Lower leg skin (tissue), 4 donors: ENCODE results near the gene KAT2B. TPM values are rescaled to one million over a fixed set of nuclear protein-coding genes. Genes with fewer than 3 reads are reported as not detected.

Experiments
- DNase-seq, 2 donors: peaks; one replicate each; pipeline ENCODE4 v3.0.0-alpha.2; 2019; ENCODE audit warnings: low spot score in 2 of 2
- H3K4me3 ChIP-seq: fragments of 200-600 bp; sonication (generic); 2 replicates; pipeline ENCODE4 v1.5.1; 2017; ENCODE audit warnings: mild to moderate bottlenecking, low read depth; ENCODE audit not compliant: poor library complexity, severe bottlenecking
- CTCF ChIP-seq, 3 donors: fragments of 450-650 bp; IDR thresholded peaks; one replicate each; pipeline ENCODE4 v1.5.1; 2016; ENCODE audit warnings: antibody characterized with exemption in 3 of 3, mild to moderate bottlenecking in 3 of 3, moderate library complexity in 2 of 3
- POLR2A ChIP-seq, 2 donors: fragments of 450-650 bp; IDR thresholded peaks; one replicate each; pipeline ENCODE4 v1.6.1; 2016 to 2017; ENCODE audit warnings: antibody characterized with exemption in 2 of 2, mild to moderate bottlenecking in 1 of 2, moderate library complexity in 1 of 2
- WGBS, 2 donors: methylation state at CpG; one replicate each; pipeline ENCODE4 v1.1.5; 2018; 5-methylcytosine and 5-hydroxymethylcytosine counted together
- intact Hi-C: fragments of 100-400 bp; cut with DNase I; formaldehyde crosslinking; loops from one replicate; pipeline ENCODE4 v1.15.0; 2023; ENCODE audit warnings: low total_unique reads
- total RNA-seq, 4 donors: library from RNA; depleted of rRNA; stranded (reverse); fragments of >200 nt; gene quantifications; one replicate each; pipeline ENCODE4 v1.1.0, GENCODE V29; 2016

The KAT2B gene
- total RNA-seq, 4 donors from 2014 or later, result 29.2 to 38.8 (median 31.0) TPM

- TF ChIP-seq CTCF (IDR thresholded peaks at IDR 0.05) (no peak), POLR2A (IDR thresholded peaks at IDR 0.05) (no peak)
- WGBS, 2 donors, result 86 to 87% methylated on average over 2 of the region's 2 CpGs
- no peak overlapping the region for H3K4me3 ChIP-seq
- intact Hi-C loops, result no loop called here
- no peak for DNase-seq
Measured at GRCh38 chr3:20145874-20146273, 105.6 kb downstream of the KAT2B start.

- WGBS, 2 donors, result 95% methylated on average over 8 of the region's 8 CpGs
- intact Hi-C loops, result no loop called here
- DNase-seq, result no peak
- no peak overlapping the region for H3K4me3 ChIP-seq
- TF ChIP-seq CTCF (IDR thresholded peaks at IDR 0.05), result no peak
- no peak for TF ChIP-seq POLR2A (IDR thresholded peaks at IDR 0.05)
Measured at GRCh38 chr3:20146301-20146700, 106.1 kb downstream of the KAT2B start.

- no peak overlapping the region for H3K4me3 ChIP-seq
- DNase-seq, result no peak
- no peak for TF ChIP-seq POLR2A (IDR thresholded peaks at IDR 0.05)
- TF ChIP-seq CTCF (IDR thresholded peaks at IDR 0.05), result no peak
- intact Hi-C loops, result no loop called here
Measured at GRCh38 chr3:20147361-20147760, 107.1 kb downstream of the KAT2B start.

GRCh38 chr3:20148466-20148865 is 108.2 kb downstream of the KAT2B start:
- no peak overlapping the region for H3K4me3 ChIP-seq
- WGBS, 2 donors, result 92 to 94% methylated on average over 10 of the region's 10 CpGs
- TF ChIP-seq POLR2A (IDR thresholded peaks at IDR 0.05), result no peak
- no peak for TF ChIP-seq CTCF (IDR thresholded peaks at IDR 0.05)
- DNase-seq, result no peak
- intact Hi-C loops, result no loop called here

GRCh38 chr3:20154078-20154477 is 113.8 kb downstream of the KAT2B start:
- intact Hi-C loops, result no loop called here
- 92 to 97% methylated on average over 1 of the region's 1 CpG for WGBS, 2 donors

More at GRCh38 chr3:20154078-20154477, 113.8 kb downstream of the KAT2B start:
- no peak overlapping the region for H3K4me3 ChIP-seq
- no peak for DNase-seq
- no peak for TF ChIP-seq POLR2A (IDR thresholded peaks at IDR 0.05)
- no peak for TF ChIP-seq CTCF (IDR thresholded peaks at IDR 0.05)
